GM23248 (cell line): ENCODE data around the gene LRP1-AS.

Source experiments
- EZH2 ChIP-seq: fragments of 200-600 bp; sonication (generic); IDR thresholded peaks from 2 replicates; pipeline ENCODE4 v1.6.1; 2018; ENCODE audit warnings: antibody characterized with exemption, mild to moderate bottlenecking; ENCODE audit not compliant: insufficient read depth, poor library complexity, severe bottlenecking
- EZH2phosphoT487 ChIP-seq: fragments of 200-600 bp; sonication (generic); IDR thresholded peaks from 2 replicates; pipeline ENCODE4 v1.6.1; 2018; ENCODE audit warnings: antibody characterized with exemption, moderate library complexity, mild to moderate bottlenecking, low read depth; ENCODE audit not compliant: insufficient read depth

GRCh38 chr12:57104292-57104910 is 43.0 kb downstream of the LRP1-AS start:
- TF ChIP-seq EZH2phosphoT487 (no peak), EZH2 (no peak)
